Fibroblast of skin of left biceps (primary cell): ENCODE measurements around the gene FETUB.
"Not testable (repeated sequence)": the region's sequence is repeated elsewhere in the genome, so short reads cannot be mapped to it uniquely, and the experiment has no call there.

Source experiments
- DNase-seq, 2 experiments: peaks; one replicate each; pipeline ENCODE4 v3.0.0-alpha.2; 2013; ENCODE audit warnings: low read depth in 2 of 2

The FETUB gene

GRCh38 chr3:186671051-186671450, 30.9 kb downstream of the FETUB start:
- DNase-seq: no peak

DNA sequence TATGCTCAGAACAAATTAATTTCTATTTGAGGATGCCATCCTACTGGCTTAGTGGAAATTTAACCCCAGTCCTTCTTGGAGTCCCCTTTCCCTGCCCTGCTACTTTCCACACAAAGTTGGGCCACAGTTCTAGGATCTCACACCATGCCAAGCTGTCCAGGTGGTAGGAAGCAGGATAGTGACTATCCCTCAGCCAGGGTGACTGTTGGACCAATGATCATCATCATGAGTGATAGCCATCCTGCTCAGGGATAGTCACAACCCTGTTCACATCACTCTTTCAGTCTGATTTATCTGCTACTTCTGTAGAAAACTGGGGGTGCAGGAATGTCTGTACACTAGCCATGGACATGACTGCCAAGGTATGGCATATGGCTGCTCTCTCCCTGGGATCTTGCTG, 38.4 kb downstream of the FETUB start:
- DNase-seq: no peak

DNA sequence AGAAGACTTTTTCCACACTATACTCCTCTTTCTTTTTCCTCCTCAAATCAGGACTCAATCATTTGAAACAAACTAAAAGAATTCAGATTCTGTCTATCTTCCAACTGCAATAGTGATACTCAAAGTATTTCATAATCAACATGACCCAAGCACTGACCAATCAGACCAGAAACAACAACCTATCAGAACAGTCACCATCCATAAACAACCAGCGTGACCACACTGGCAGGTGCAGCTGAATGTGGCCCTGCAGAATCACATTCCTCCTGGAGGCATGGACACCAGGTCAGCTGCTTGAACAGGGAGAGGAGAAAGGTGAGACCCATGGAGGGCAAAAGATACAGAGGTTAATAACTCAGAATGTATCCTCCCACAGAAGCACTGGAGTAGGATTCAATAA, 39.0 kb downstream of the FETUB start:
- no peak for DNase-seq

GRCh38 chr3:186680869-186681268, 40.7 kb downstream of the FETUB start:
- DNase-seq: no peak

- DNase-seq: no peak
Observed at GRCh38 chr3:186682812-186683211, 42.6 kb downstream of the FETUB start.

GRCh38 chr3:186683979-186684378, 43.8 kb downstream of the FETUB start:
- no peak for DNase-seq

- DNase-seq: not testable (repeated sequence)
Observed at GRCh38 chr3:186686475-186686874, 46.3 kb downstream of the FETUB start.

- DNase-seq: no peak
Observed at GRCh38 chr3:186687120-186687651, 47.0 kb downstream of the FETUB start.

DNA sequence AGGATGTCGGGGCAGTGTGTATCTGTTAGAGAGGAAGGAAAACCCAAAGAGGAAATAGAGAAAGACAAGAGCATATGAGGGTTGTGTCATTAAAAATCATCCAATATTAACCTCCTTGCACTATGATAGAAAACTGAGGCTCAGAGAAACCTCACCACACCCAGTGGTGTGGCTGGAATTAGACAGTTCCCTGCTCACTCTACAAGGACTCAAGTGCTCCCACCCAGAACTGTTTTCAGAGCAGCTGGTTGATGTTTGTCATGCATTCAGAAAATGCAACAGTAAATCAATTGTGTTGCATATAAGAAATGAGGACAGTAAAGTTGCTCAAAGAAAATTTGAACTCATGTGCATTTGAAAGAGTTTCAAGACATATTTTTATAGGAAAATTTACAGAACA, 50.1 kb downstream of the FETUB start:
- not testable (repeated sequence) for DNase-seq

- DNase-seq: no peak
Observed at GRCh38 chr3:186691676-186692075, 51.5 kb downstream of the FETUB start.

DNA sequence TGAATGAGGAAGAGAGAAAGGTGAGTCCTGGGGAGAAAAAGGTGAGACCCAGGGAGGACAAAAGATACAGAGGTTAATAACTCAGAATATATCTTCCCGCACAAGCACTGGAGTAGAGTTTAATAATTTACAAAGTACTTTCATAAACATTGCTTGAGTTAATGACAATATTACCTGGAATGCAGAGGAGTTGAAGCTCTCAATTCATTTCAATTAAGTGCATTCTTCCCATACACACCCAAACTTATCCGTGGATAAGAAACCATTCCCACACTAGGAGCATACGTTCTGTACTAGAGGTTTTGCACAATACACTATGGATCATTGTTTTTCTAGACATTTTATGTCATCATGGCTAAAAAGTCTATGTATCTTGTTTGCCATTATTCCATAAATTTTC, 53.6 kb downstream of the FETUB start:
- no peak for DNase-seq

- no peak for DNase-seq
Observed at GRCh38 chr3:186694288-186695032, 54.3 kb downstream of the FETUB start.

DNA sequence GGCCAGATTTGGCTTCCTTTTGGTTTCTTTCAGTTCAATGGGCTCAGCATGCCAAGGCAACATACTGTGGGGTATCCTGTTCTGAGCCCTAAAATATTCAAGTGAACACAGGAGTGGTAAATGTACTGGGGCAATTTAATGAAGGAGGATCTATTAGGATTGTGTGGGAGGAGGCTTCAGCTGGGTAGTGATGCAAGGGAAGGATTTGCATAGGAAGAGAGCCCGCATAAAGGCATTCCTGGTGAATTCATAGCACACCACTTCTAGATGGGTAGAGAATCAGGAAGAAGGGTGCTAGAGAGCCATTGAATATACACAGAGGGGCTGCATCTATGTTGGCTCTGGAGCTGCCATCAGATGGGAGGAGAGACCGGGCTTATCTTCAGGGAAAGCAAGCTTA, 56.3 kb downstream of the FETUB start:
- DNase-seq: no peak

- no peak for DNase-seq
Observed at GRCh38 chr3:186697510-186697909, 57.3 kb downstream of the FETUB start.

- DNase-seq: no peak
Observed at GRCh38 chr3:186700267-186700666, 60.1 kb downstream of the FETUB start.

GRCh38 chr3:186702451-186702850, 62.3 kb downstream of the FETUB start:
- not testable (repeated sequence) for DNase-seq
